Activated CD8-positive, alpha-beta memory T cell treated with anti-CD3 and anti-CD28 coated beads, Interleukin-2, amount 50 U/mL, for 24 hours (primary cell): Measurements from ENCODE around the gene ALKAL2.
"Not testable (repeated sequence)": the region's sequence is repeated elsewhere in the genome, so short reads cannot be mapped to it uniquely, and the experiment has no call there.

ENCODE experiments used
- DNase-seq: peaks from one replicate; pipeline ENCODE4 v3.0.0-alpha.2; 2020; ENCODE audit errors: extremely low read depth

ALKAL2 gene, protein sequence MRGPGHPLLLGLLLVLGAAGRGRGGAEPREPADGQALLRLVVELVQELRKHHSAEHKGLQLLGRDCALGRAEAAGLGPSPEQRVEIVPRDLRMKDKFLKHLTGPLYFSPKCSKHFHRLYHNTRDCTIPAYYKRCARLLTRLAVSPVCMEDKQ

GRCh38 chr2:287911-288757 lies at the start of gene ALKAL2:
ALKAL2 (minus strand) TSS chr2:288091; CDS start chr2:287835, 256 bp downstream.
- no peak for DNase-seq

GRCh38 chr2:336949-337348 lies 49.1 kb upstream of the ALKAL2 start:
- DNase-seq, result not testable (repeated sequence)

DNA sequence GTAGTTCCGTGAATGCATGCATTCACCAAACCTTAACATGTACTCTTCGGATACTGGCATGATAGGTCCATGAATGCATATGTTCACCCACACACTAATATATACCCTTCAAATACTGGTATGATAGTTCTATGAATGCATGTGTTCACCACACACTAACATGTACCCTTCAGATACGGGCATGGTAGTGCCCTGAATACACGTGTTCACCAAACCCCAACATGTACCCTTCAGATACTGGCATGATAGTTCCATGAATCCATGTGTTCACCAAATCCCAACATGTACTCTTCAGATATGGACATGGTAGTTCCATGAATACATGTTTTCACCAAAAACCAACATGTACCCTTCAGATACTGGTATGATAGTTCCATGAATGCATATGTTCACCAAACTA lies 48.5 kb upstream of the ALKAL2 start:
- no peak for DNase-seq

- no peak for DNase-seq
These were observed 44.7 kb upstream of the ALKAL2 start for GRCh38 chr2:332592-332991.

DNA sequence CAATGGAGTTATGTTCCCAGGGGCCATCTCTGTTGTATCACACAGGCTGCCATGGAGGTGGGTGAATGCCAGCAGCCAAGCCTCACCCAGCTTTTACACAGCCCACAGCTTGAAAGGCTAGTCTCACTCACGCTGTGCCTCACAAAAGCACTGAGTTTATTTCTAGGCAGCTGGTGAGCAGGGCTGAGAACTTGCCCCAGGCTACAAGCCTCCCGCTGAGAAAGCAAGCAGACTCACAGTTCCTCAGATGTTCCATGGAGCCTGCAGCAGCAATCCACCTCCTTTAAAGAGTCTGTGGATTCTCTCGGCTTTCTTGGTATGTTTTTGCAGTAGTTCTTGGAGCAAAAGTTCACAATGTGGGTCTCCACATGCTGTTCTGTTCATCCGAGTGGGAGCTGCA lies 40.9 kb upstream of the ALKAL2 start:
- DNase-seq, result no peak

DNA sequence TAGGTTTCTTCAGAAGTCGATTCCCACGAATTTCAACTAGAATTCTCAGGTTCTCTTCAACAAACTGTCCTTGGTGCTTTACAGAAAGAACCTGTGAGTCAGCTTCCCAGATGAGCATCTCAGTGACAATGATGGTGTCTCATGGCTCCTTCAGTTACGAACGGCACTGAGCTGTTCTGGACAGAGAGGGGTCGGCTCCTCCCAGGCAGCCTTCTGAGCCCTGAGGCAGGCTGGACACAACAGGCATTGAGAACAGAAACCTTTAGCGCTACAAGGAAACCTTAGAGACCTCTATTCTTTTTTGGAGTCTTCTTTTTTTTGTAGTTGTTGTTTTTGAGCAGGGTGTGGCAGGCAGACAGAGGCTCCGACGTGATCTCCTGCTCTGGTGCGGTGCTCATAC lies 35.1 kb upstream of the ALKAL2 start:
- DNase-seq, result no peak

DNA sequence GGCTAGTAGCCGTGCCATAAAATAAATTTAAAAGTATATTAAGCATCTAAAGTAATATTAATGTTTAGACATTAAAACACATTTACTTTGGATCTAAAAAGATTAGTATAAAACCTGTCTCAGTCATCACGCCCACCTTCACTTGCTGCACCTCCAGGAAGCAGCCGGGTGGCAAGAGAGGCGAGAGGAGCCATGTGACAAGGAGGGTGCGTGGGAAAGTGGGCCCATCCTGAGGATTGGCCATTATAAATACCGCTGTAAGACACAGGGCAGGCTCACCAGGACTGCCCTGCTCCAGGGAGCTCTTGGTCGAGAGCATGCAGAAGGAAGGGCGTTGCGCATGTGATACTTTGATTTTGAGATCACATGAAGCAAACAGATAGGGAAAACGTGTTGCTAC lies 34.4 kb upstream of the ALKAL2 start:
- DNase-seq, result no peak

DNA sequence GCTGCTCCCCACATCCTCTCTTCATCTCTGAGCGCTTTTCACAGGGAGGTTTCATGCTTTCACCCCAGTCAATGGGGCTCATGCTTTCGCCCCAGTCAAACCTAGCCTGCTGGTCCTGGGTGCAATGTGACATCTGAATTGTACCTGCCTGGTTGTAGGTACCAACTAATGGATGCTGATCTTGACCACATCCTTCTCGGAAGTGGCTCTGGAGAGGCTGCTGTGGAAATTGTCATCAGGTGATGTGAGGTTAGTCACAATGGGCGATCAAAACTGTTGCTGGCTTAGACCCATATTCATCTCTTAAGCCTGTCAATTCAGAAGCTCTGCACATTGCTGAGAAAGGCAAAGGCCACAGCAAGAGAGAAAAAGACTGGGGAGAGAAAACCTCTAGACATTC lies 32.7 kb upstream of the ALKAL2 start:
- DNase-seq, result no peak

GRCh38 chr2:319059-319600 lies 31.2 kb upstream of the ALKAL2 start:
- DNase-seq, result no peak

- DNase-seq, result no peak
These were observed 29.9 kb upstream of the ALKAL2 start for GRCh38 chr2:317501-318424.

- DNase-seq, result no peak
These were observed 28.5 kb upstream of the ALKAL2 start for GRCh38 chr2:316381-316780.

- DNase-seq, result not testable (repeated sequence)
These were observed 28.0 kb upstream of the ALKAL2 start for GRCh38 chr2:315925-316324.

DNA sequence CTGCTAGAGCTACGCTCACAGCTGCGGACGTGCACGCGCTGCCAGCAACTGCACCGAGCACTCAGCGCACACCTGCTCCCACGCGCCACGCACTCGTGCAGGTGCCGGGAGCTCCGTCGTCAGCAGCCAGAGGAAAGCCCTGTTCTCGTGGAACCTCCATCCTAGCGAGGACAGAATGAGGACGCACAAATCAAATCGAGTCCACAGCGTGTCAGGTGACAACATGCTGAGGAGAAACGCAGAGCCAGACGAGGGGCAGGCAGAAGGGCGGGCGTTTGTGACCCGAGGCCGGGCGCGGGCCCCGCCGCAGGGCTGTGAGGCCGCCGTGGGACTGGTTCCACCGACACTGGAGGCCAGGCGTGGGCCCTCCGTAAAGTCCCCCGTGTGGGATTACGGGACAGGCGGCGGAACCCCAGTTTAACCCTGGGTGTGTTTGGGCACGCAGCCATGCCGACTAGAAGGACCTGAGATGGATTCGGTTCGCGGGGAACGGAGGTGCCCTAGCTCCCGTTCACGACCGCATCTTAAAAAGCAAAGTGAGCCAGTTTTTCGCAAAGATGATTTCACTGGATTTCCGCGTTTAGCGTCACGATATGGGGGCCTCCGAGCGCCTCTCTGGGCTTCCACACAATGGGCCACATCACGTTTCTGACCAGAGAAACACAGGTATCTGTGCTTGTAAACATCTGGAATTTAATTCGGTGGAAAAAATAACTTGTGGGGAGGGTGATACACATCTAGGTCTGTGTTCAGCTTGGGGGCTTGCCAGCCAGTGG lies 26.9 kb upstream of the ALKAL2 start:
- no peak for DNase-seq

DNA sequence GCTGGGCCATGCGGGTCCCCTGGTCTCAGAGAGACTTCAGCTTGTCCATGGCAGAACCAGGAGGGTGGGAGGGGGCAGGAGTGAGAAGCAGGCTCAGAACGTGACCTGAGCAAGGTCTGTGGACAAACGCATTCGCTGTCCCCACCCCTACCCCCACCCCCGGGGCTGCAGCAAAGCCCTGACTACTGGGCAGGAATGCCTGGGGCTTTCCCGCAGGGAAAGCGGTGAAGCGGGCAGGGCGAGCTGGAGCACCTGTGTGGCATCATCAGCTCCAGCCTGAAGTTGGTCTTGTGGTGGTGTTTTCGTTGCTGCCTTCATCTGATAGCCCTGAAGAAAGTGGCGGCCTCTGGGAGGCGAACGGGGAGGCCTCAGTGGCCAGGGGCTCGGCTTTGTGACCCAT lies 26.1 kb upstream of the ALKAL2 start:
- no peak for DNase-seq

DNA sequence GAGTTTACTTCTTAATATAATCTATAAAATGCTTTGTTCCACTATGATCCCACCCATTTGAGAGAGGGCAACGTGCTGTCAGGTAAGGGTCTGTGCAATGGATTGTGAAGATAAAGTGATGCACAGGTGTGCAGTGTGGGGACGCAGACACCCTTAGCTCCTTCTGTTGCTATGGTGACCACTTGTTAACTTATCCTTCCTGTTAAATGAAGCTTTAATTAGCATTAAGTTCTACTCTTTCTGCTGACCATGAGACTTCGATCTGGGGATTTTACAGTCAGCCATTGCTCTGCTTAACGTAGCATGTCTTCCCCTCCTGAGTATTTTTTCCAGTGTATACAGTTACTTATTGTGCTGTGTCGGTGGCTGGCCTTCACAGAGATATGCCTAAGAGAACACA lies 23.1 kb upstream of the ALKAL2 start:
- DNase-seq, result no peak

- DNase-seq, result no peak
These were observed 22.1 kb upstream of the ALKAL2 start for GRCh38 chr2:309954-310510.

- no peak for DNase-seq
These were observed 21.5 kb upstream of the ALKAL2 start for GRCh38 chr2:309148-309953.

DNA sequence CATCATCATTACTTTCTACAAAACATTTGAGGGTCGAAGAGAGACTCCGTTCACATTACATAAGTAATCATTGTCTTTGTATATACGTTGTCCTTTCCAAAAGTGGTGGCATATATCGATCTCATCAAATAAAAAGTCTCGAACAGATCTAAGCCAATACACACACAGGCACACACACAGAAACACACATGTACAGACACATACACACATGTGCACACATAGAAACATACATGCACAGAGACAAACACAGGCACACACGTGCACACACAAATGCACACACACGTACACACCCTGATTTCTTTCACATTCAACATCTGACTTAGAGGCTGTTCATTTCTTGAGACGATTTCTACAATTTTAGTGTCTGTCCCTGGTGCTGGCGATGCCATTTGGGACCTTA lies 17.5 kb upstream of the ALKAL2 start:
- no peak for DNase-seq

DNA sequence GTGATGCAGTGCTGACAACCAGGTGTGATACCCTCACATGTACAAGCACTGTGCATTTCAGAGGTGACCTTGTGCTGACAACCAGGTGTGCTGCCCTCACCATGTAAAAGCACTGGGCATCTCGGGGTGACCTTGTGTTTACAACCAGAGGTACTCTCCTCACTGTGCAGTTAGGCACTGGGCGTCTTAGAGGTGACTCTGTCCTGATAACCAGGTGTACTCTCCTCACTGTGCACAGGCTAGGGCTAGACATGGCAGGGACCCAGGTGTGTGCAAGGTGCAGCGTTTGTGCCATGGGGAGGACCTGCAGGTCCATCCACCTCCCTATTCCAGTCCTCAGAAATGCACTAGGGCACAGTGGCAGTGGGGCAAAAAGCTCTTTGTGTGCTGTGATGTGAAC lies 8.5 kb upstream of the ALKAL2 start:
- no peak for DNase-seq

- DNase-seq, result no peak
These were observed 7.2 kb upstream of the ALKAL2 start for GRCh38 chr2:295090-295489.
